OCI-LY1 (cell line): ENCODE measurements around the gene ST3GAL2.

Experiments used
- CTCF ChIP-seq: fragments of 200-600 bp; sonication (generic), shearing (Covaris generic); IDR thresholded peaks from 2 replicates; pipeline ENCODE4 v1.5.1; 2017; ENCODE audit warnings: mild to moderate bottlenecking, antibody characterized with exemption, low read length, moderate library complexity, mixed read lengths
- EZH2 ChIP-seq: fragments of 200-600 bp; sonication (generic), shearing (Covaris generic); IDR thresholded peaks from 2 replicates; pipeline ENCODE4 v1.8.0; 2017; ENCODE audit warnings: borderline replicate concordance, mixed run types, mild to moderate bottlenecking, antibody characterized with exemption, low read length, moderate library complexity, mixed read lengths

GRCh38 chr16:70475054-70475871 is 36.4 kb upstream of the ST3GAL2 start:
- TF ChIP-seq CTCF (no peak), EZH2 (no peak)
